Prostate gland (tissue), 2 donors: Measurements from ENCODE around the gene NFATC1. TPM values are rescaled to one million over a fixed set of nuclear protein-coding genes. Genes with fewer than 3 reads are reported as not detected.
A peak's percentile ranks its signal among the peaks of the same experiment; 100 is the strongest.

Experiments
- DNase-seq: peaks from one replicate; pipeline ENCODE4 v3.0.0-alpha.2; 2019; ENCODE audit warnings: low spot score
- H3K27ac ChIP-seq, 2 donors: fragments of 200-600 bp; sonication (generic); 2 replicates each; pipeline ENCODE4 v1.5.1; 2017 to 2019
- H3K27me3 ChIP-seq: fragments of 200-600 bp; sonication (generic); replicated peaks from 2 replicates; pipeline ENCODE4 v1.5.1; 2019; ENCODE audit not compliant: insufficient read depth
- H3K36me3 ChIP-seq, 2 donors: fragments of 200-600 bp; sonication (generic); 1 replicate in 1 of 2; 2 replicates in 1 of 2; pipeline versions ENCODE4 v1.5.1 to v1.8.1; 2017 to 2019
- H3K4me1 ChIP-seq: fragments of 200-600 bp; sonication (generic); replicated peaks from 2 replicates; pipeline ENCODE4 v1.5.1; 2019
- H3K4me3 ChIP-seq, 2 donors: fragments of 200-600 bp; sonication (generic); 2 replicates each; pipeline ENCODE4 v1.5.1; 2017 to 2019
- H3K9me3 ChIP-seq: fragments of 200-600 bp; sonication (generic); 2 replicates; pipeline ENCODE4 v1.5.1; 2017
- CTCF ChIP-seq, 4 experiments: fragments of 200-600 bp in 2 of 4; fragments of 450-650 bp in 2 of 4; sonication (generic) in 2 of 4; IDR thresholded peaks; 1 replicate in 3 of 4; 2 replicates in 1 of 4; pipeline ENCODE4 v1.5.1; 2016 to 2019; ENCODE audit warnings: antibody characterized with exemption in 4 of 4, mild to moderate bottlenecking in 2 of 4, moderate library complexity in 2 of 4
- POLR2A ChIP-seq: fragments of 450-650 bp; IDR thresholded peaks from one replicate; pipeline ENCODE4 v1.6.1; 2016; ENCODE audit warnings: antibody characterized with exemption, mild to moderate bottlenecking
- POLR2AphosphoS5 ChIP-seq: sonication (generic); formaldehyde crosslinking; IDR thresholded peaks from one replicate; pipeline ENCODE4 v1.6.1; 2017; ENCODE audit warnings: antibody characterized with exemption
- WGBS: methylation state at CpG from one replicate; pipeline ENCODE4 v1.1.5; 2018; 5-methylcytosine and 5-hydroxymethylcytosine counted together
- intact Hi-C: fragments of 100-400 bp; cut with DNase I; formaldehyde crosslinking; loops from one replicate; pipeline ENCODE4 v1.14.2; 2022
- total RNA-seq, 2 donors: library from RNA; depleted of rRNA; stranded (reverse); fragments of >200 nt; gene quantifications; one replicate each; pipeline ENCODE4 v1.1.0, GENCODE V29; 2016

The NFATC1 gene
- total RNA-seq, 2 donors from 2014 or later: 16.8 to 24.6 TPM

- TF ChIP-seq CTCF (IDR thresholded peaks at IDR 0.05): no peak
- TF ChIP-seq POLR2AphosphoS5: no peak
- TF ChIP-seq POLR2A: no peak
- H3K36me3 ChIP-seq: no peaks in the 10 kb centered on the region
- WGBS: 56% methylated on average over 12 of the region's 12 CpGs
- no peaks in the 10 kb centered on the region for H3K27me3 ChIP-seq
- peak; percentile 38 for DNase-seq
- H3K4me3 ChIP-seq: peak overlapping the region in 1 of 2 donors; percentile 8
- H3K4me1 ChIP-seq: peaks cover 4% of the 10 kb centered on the region
- intact Hi-C loops: no loop called here
- peak overlapping the region; percentile 65 to 82 for H3K27ac ChIP-seq
- no peaks in the 10 kb centered on the region for H3K9me3 ChIP-seq
These were observed 145.2 kb downstream of the NFATC1 start for GRCh38 chr18:79540904-79541282.

DNA sequence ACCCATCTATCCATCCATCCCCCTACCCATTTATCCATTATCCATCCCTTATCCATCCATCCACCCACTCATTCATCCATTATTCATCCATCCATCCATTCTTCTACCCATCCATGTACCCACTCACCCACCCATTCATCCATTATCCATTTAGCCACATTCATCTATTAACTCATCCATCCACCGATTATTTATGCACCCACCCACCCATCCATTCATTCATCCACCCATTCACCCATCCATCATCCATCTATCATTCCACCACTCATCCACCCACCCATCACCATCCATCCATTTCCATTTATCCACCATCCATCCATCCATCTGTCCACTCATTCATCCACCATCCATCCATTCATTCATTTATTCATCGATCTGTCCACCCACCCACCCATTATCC lies 146.5 kb downstream of the NFATC1 start:
- H3K4me3 ChIP-seq: no peak overlapping the region
- H3K27ac ChIP-seq: no peak overlapping the region
- H3K27me3 ChIP-seq: no peaks in the 10 kb centered on the region
- TF ChIP-seq POLR2A (no peak), CTCF (IDR thresholded peaks at IDR 0.05) (no peak), POLR2AphosphoS5 (no peak)
- H3K36me3 ChIP-seq: no peaks in the 10 kb centered on the region
- 92% methylated on average over 2 of the region's 2 CpGs for WGBS
- H3K4me1 ChIP-seq: peaks cover 4% of the 10 kb centered on the region
- intact Hi-C loops: no loop called here
- H3K9me3 ChIP-seq: no peaks in the 10 kb centered on the region
- DNase-seq: no peak

GRCh38 chr18:79542876-79543750 lies 147.4 kb downstream of the NFATC1 start:
- no peak for DNase-seq
- Histone ChIP-seq H3K27ac (no peak overlapping the region), H3K4me3 (no peak overlapping the region), H3K9me3 (no peaks in the 10 kb centered on the region), H3K27me3 (no peaks in the 10 kb centered on the region), H3K4me1 (peaks cover 4% of the 10 kb centered on the region), H3K36me3 (no peaks in the 10 kb centered on the region)
- WGBS: 81% methylated on average over 15 of the region's 15 CpGs
- intact Hi-C loops: no loop called here
- TF ChIP-seq CTCF (IDR thresholded peaks at IDR 0.05) (no peak), POLR2AphosphoS5 (no peak), POLR2A (no peak)

GRCh38 chr18:79543861-79544385 lies 148.2 kb downstream of the NFATC1 start:
- Histone ChIP-seq H3K36me3 (no peaks in the 10 kb centered on the region), H3K27ac (no peak overlapping the region), H3K9me3 (no peaks in the 10 kb centered on the region), H3K4me3 (no peak overlapping the region), H3K27me3 (no peaks in the 10 kb centered on the region), H3K4me1 (peaks cover 4% of the 10 kb centered on the region)
- 82% methylated on average over 21 of the region's 21 CpGs for WGBS
- no peak for DNase-seq
- TF ChIP-seq POLR2A (no peak), CTCF (IDR thresholded peaks at IDR 0.05) (no peak), POLR2AphosphoS5 (no peak)
- intact Hi-C loops: no loop called here
